HepG2 (cell line): ENCODE measurements around the gene BCL2. TPM values are rescaled to one million over a fixed set of nuclear protein-coding genes. Genes with fewer than 3 reads are reported as not detected.

Experiments used
- ATAC-seq: fragments of 200-7000 bp; cut with Tn5 transposase; 3 replicates; pipeline ENCODE4 v1.9.1; 2020; ENCODE audit warnings: mild to moderate bottlenecking, moderate library complexity
- BruUV-seq: library from RNA; stranded (reverse); fragments of 400-500 nt; replicated peaks from 2 replicates; lab custom pipeline; 2021; lab: Mats Ljungman, UMichigan
- CTCF ChIA-PET: fragments of 300-600 bp; formaldehyde crosslinking; extraction: SDS; loops from one replicate; lab custom pipeline; 2021; ENCODE audit warnings: low total read pairs, inconsistent platforms, low intra/inter-chr PET ratio; lab: Yijun Ruan, JAX
- POLR2A ChIA-PET: fragments of 350-600 bp; sonication (Branson Sonifier 250); formaldehyde crosslinking; loops from one replicate; lab custom pipeline; 2020; ENCODE audit warnings: antibody characterized with exemption, inconsistent platforms; lab: Yijun Ruan, JAX
- DNase-seq: peaks from one replicate; pipeline ENCODE4 v3.0.0-alpha.2; 2015; ENCODE audit warnings: low spot score
- FAIRE-seq: peaks from 3 replicates; lab custom pipeline; 2011; peaks lifted over from hg19 to GRCh38; lab: Jason Lieb, UNC
- H2AFZ ChIP-seq: one replicate; pipeline ENCODE4 v1.6.1; 2011; ENCODE audit warnings: low read length, inconsistent platforms
- H3K27ac ChIP-seq: fragments of 300-600 bp; 3 replicates; pipeline ENCODE4 v1.8.0; 2011; ENCODE audit warnings: mixed run types, mild to moderate bottlenecking, mixed read lengths, low read length, inconsistent platforms; ENCODE audit not compliant: insufficient read depth; ENCODE audit errors: extremely low read length
- H3K27me3 ChIP-seq, 2 experiments: fragments of 200-600 bp in 1 of 2; 2 replicates in 1 of 2; 3 replicates in 1 of 2; pipeline versions ENCODE4 v1.6.0 to v1.8.0; 2011; ENCODE audit warnings: low read length in 2 of 2, mild to moderate bottlenecking in 2 of 2, moderate library complexity in 2 of 2, inconsistent platforms in 1 of 2; ENCODE audit not compliant: insufficient read depth in 2 of 2, control insufficient read depth in 1 of 2
- H3K36me3 ChIP-seq, 2 experiments: fragments of 200-600 bp in 1 of 2; replicated peaks in 1 of 2; 2 replicates in 1 of 2; 3 replicates in 1 of 2; pipeline versions ENCODE4 v1.5.1 to v1.8.0; 2011; ENCODE audit warnings: low read length in 2 of 2, inconsistent platforms in 1 of 2; ENCODE audit not compliant: insufficient read depth in 2 of 2, control insufficient read depth in 1 of 2
- H3K4me1 ChIP-seq: 2 replicates; pipeline ENCODE4 v1.5.1; 2012; ENCODE audit warnings: low read length, inconsistent platforms; ENCODE audit not compliant: insufficient read depth
- H3K4me2 ChIP-seq: 2 replicates; pipeline ENCODE4 v1.6.0; 2011; ENCODE audit warnings: low read depth, low read length, inconsistent platforms
- H3K4me3 ChIP-seq, 3 experiments: fragments of 200-600 bp in 1 of 3; sonication (generic), shearing (Covaris generic) in 1 of 3; replicated peaks in 1 of 3; 2 replicates each; pipeline ENCODE4 v1.5.1; 2011 to 2016; ENCODE audit warnings: low read length in 3 of 3, inconsistent platforms in 2 of 3, low read depth in 2 of 3, mild to moderate bottlenecking in 2 of 3, control low read depth in 1 of 3, mixed read lengths in 1 of 3; ENCODE audit not compliant: insufficient read depth in 1 of 3
- H3K79me2 ChIP-seq: one replicate; pipeline ENCODE4 v1.6.1; 2011; ENCODE audit warnings: low read length, inconsistent platforms; ENCODE audit not compliant: insufficient read depth
- H3K9ac ChIP-seq: 2 replicates; pipeline ENCODE4 v1.6.0; 2011; ENCODE audit warnings: mild to moderate bottlenecking, low read depth, low read length, inconsistent platforms; ENCODE audit not compliant: insufficient read depth
- H3K9me3 ChIP-seq: 2 replicates; pipeline ENCODE4 v1.5.1; 2012; ENCODE audit warnings: mild to moderate bottlenecking, low read length
- H4K20me1 ChIP-seq: 2 replicates; pipeline ENCODE4 v1.6.0; 2011; ENCODE audit warnings: inconsistent platforms, mild to moderate bottlenecking, low read length, moderate library complexity; ENCODE audit not compliant: insufficient read depth
- FOXP1 ChIP-seq, 2 experiments: fragments of 450-650 bp in 1 of 2; IDR thresholded peaks; 2 replicates each; pipeline ENCODE4 v1.6.1; 2017 to 2018; ENCODE audit warnings: antibody characterized with exemption in 1 of 2
- HNRNPUL1 ChIP-seq: fragments of 200-400 bp; formaldehyde crosslinking; IDR thresholded peaks from 2 replicates; pipeline ENCODE4 v1.6.1; 2017; ENCODE audit warnings: low read depth, mild to moderate bottlenecking, low read length, moderate library complexity
- IKZF4 ChIP-seq: sonication (generic); formaldehyde crosslinking; IDR thresholded peaks from 2 replicates; pipeline ENCODE4 v1.5.1; 2020; ENCODE audit warnings: borderline replicate concordance, mild to moderate bottlenecking, low read depth, missing genetic modification reagents; ENCODE audit errors: not compliant biosample characterization
- MED13 ChIP-seq: sonication (generic); formaldehyde crosslinking; IDR thresholded peaks from 2 replicates; pipeline ENCODE4 v1.5.0; 2020; ENCODE audit warnings: missing genetic modification reagents
- PRPF4 ChIP-seq: fragments of 200-400 bp; formaldehyde crosslinking; IDR thresholded peaks from 2 replicates; pipeline ENCODE4 v1.6.1; 2016; ENCODE audit warnings: low read length, low read depth; ENCODE audit not compliant: poor library complexity, severe bottlenecking
- RARG ChIP-seq: sonication (generic); formaldehyde crosslinking; IDR thresholded peaks from 2 replicates; pipeline ENCODE4 v1.4.0; 2020; ENCODE audit warnings: low read depth, mild to moderate bottlenecking, missing genetic modification reagents
- YY1 ChIP-seq: IDR thresholded peaks from 2 replicates; pipeline ENCODE4 v1.6.1; 2011; ENCODE audit warnings: low read length, low read depth, moderate library complexity, mild to moderate bottlenecking; ENCODE audit not compliant: insufficient read depth, insufficient replicate concordance
- ZNF205 ChIP-seq: IDR thresholded peaks from 2 replicates; pipeline ENCODE4 v1.6.1; 2018; ENCODE audit warnings: missing biosample characterization, missing genetic modification reagents
- ZNF276 ChIP-seq: sonication (generic); formaldehyde crosslinking; IDR thresholded peaks from 2 replicates; pipeline ENCODE4 v1.4.0; 2020; ENCODE audit warnings: mild to moderate bottlenecking, low read depth, missing genetic modification reagents
- ZNF530 ChIP-seq: sonication (generic); formaldehyde crosslinking; IDR thresholded peaks from 2 replicates; pipeline ENCODE4 v1.5.0; 2020; ENCODE audit warnings: low read depth, mild to moderate bottlenecking, missing genetic modification reagents
- ZNF766 ChIP-seq: sonication (generic); formaldehyde crosslinking; IDR thresholded peaks from 2 replicates; pipeline ENCODE4 v1.5.0; 2020; ENCODE audit warnings: missing genetic modification reagents, borderline replicate concordance
- ZNF879 ChIP-seq: sonication (generic); formaldehyde crosslinking; IDR thresholded peaks from 2 replicates; pipeline ENCODE4 v1.8.1; 2023; ENCODE audit warnings: missing genetic modification reagents
- ZNF891 ChIP-seq: sonication (generic); formaldehyde crosslinking; IDR thresholded peaks from 2 replicates; pipeline ENCODE4 v1.5.0; 2020; ENCODE audit warnings: mild to moderate bottlenecking, missing genetic modification reagents
- WGBS: methylation state at CpG from one replicate; pipeline ENCODE4 v1.1.6; 2017; ENCODE audit warnings: low lambda C conversion rate; 5-methylcytosine and 5-hydroxymethylcytosine counted together
- in situ Hi-C: cut with HindIII; loops from 2 replicates; pipeline ENCODE4 v1.10.0; 2017; ENCODE audit warnings: low pct_unique_long_range_greater_than_20kb; ENCODE audit not compliant: extremely low pct_ligation_motif_present
- intact Hi-C: fragments of 100-400 bp; cut with micrococcal nuclease; formaldehyde crosslinking; loops from one replicate; pipeline ENCODE4 v1.10.0; 2022; ENCODE audit not compliant: unreplicated experiment
- polyA plus RNA-seq, 8 experiments: library from polyadenylated mRNA; depleted of rRNA in 3 of 8; stranded (reverse) in 7 of 8; unstranded in 1 of 8; fragments of >200 nt; fragmentation: Illumina TruSeq in 4 of 8; extraction: Trizol in 4 of 8; gene quantifications; 2 replicates each; pipeline versions ENCODE4 v1.2.1 to v1.2.3, GENCODE V29; 2011 to 2016; ENCODE audit warnings: low read depth in 4 of 8, missing spikeins in 1 of 8, mixed read lengths in 1 of 8; ENCODE audit not compliant: insufficient read depth in 1 of 8
- total RNA-seq, 5 experiments: library from RNA; depleted of rRNA; stranded (reverse); fragments of >200 nt; fragmentation: Illumina TruSeq; extraction: Trizol; gene quantifications; 2 replicates each; pipeline ENCODE4 v1.2.3, GENCODE V29; 2016; ENCODE audit warnings: low read depth in 1 of 5
- TF ChIP-seq, protein P1 (sequence below): sonication (generic); formaldehyde crosslinking; IDR thresholded peaks from 2 replicates; pipeline ENCODE4 v1.5.0; 2020; ENCODE audit warnings: mild to moderate bottlenecking, missing genetic modification reagents

The BCL2 gene
- total and polyA plus RNA-seq, 2 of the 13 experiments (the other 11 are each of a cell fraction or from before 2014, with no cell fraction given) = 0.07 to 0.53 TPM

DNA sequence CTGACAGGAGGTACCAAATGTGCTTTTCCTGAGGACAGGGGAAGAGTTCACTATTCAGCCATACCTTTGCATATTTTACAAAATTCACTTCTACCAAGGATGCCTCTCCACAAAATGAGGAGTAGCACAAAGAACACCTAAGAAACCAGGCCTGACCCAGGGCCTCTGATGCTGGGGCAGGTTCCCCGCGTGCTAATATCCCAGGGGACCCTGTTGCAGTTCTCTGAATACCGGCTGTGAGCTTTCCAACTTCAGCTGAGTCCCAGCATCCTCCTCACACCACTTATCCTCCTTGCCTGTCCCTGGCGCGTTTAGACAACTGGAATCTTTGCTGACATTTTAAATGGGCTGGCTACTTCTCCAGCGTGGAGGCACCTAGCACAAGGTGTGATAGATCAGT, 142.3 kb downstream of the BCL2 start:
- intact Hi-C loops = loop anchor here (5.0 kb wide), 1 partner anchor 520 kb away; no protein-coding TSS in a partner anchor
- H3K4me1 ChIP-seq = no peaks in the 10 kb centered on the region
- H2AFZ ChIP-seq = no peak overlapping the region
- ChIA-PET CTCF (no interaction called here), POLR2A (no interaction called here)
- no peak for ATAC-seq
- H3K9me3 ChIP-seq = no peaks in the 10 kb centered on the region
- peaks cover 0 to 30% of the 10 kb centered on the region in 2 experiments; a peak in 4 of 5 replicates for H3K27me3 ChIP-seq
- H3K36me3 ChIP-seq = no peaks in the 10 kb centered on the region
- no peak overlapping the region for H3K27ac ChIP-seq
- no peak overlapping the region for H3K4me2 ChIP-seq
- WGBS = 35% methylated on average over 6 of the region's 6 CpGs
- H3K9ac ChIP-seq = no peak overlapping the region
- H4K20me1 ChIP-seq = no peaks in the 10 kb centered on the region
- in situ Hi-C loops = no loop called here
- TF ChIP-seq ZNF891 (CRISPR knock-in tag) (no peak), ZNF205 (CRISPR knock-in tag) (no peak), ZNF766 (CRISPR knock-in tag) (no peak), MED13 (CRISPR knock-in tag) (no peak), HNRNPUL1 (no peak), RARG (CRISPR knock-in tag) (no peak), ZNF879 (no peak), FOXP1 (IDR thresholded peaks at IDR 0.05) (no peak), FOXP1 (CRISPR knock-in tag; IDR thresholded peaks at IDR 0.05) (no peak), YY1 (no peak), IKZF4 (CRISPR knock-in tag) (no peak)
- no TSS peak for BruUV-seq
- no peak for FAIRE-seq
- H3K4me3 ChIP-seq = no peak overlapping the region
- no peaks in the 10 kb centered on the region for H3K79me2 ChIP-seq
- no peak for DNase-seq

DNA sequence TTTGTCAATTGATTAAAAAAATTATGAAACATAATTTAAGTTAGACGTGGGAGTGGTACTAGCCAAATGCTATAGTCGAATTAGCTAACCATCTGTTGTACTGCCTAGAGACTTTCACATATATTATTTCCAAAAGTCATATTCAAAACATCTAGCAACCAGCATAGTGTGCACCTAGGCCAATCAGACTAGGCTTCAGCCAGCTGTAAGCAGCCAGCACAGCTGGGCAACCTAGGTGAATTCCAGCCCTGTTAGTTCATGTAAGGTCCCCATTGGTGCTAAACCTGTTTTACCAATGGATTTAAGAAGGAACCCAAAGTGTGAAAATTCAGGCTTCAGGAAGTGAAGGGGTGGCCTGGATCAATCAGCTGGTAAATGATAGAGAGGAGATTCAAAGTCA, 144.3 kb downstream of the BCL2 start:
- Histone ChIP-seq H3K27ac (no peak overlapping the region), H4K20me1 (no peaks in the 10 kb centered on the region), H3K9me3 (no peaks in the 10 kb centered on the region), H3K79me2 (no peaks in the 10 kb centered on the region), H3K27me3 (peaks cover 0 to 14% of the 10 kb centered on the region in 2 experiments; a peak in 3 of 5 replicates), H3K4me2 (no peak overlapping the region), H3K4me1 (no peaks in the 10 kb centered on the region), H3K36me3 (no peaks in the 10 kb centered on the region), H2AFZ (no peak overlapping the region), H3K4me3 (no peak overlapping the region), H3K9ac (no peak overlapping the region)
- no peak for FAIRE-seq
- intact Hi-C loops = loop anchor here (5.0 kb wide), 1 partner anchor 522 kb away; no protein-coding TSS in a partner anchor
- BruUV-seq = no TSS peak
- in situ Hi-C loops = no loop called here
- ChIA-PET CTCF (no interaction called here), POLR2A (no interaction called here)
- no peak for ATAC-seq
- 0% methylated on average over 2 of the region's 2 CpGs for WGBS
- DNase-seq = no peak
- TF ChIP-seq, protein P1, sequence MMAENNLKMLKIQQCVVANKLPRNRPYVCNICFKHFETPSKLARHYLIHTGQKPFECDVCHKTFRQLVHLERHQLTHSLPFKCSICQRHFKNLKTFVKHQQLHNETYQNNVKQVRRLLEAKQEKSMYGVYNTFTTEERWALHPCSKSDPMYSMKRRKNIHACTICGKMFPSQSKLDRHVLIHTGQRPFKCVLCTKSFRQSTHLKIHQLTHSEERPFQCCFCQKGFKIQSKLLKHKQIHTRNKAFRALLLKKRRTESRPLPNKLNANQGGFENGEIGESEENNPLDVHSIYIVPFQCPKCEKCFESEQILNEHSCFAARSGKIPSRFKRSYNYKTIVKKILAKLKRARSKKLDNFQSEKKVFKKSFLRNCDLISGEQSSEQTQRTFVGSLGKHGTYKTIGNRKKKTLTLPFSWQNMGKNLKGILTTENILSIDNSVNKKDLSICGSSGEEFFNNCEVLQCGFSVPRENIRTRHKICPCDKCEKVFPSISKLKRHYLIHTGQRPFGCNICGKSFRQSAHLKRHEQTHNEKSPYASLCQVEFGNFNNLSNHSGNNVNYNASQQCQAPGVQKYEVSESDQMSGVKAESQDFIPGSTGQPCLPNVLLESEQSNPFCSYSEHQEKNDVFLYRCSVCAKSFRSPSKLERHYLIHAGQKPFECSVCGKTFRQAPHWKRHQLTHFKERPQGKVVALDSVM (CRISPR knock-in tag) = no peak
- TF ChIP-seq ZNF276 (CRISPR knock-in tag) (no peak), ZNF530 (no peak), PRPF4 (no peak)
